ENCODE measurements around the gene GBA2.
A peak's percentile ranks its signal among the peaks of the same experiment; 100 is the strongest.

The GBA2 gene

GRCh38 chr9:35696520-35697215, 52.4 kb downstream of the GBA2 start:
- Histone ChIP-seq H3K4me3 (no peak overlapping the region), H3K4me1 (peaks cover 6% of the 10 kb centered on the region; the same call in 1 of the 2 replicates), H3K9me3 (no peaks in the 10 kb centered on the region), H3K36me3 (replicated peaks) (peaks cover 58% of the 10 kb centered on the region), H3K27me3 (ENCODE audit: low read depth) (no peaks in the 10 kb centered on the region)
- peak; percentile 34 to 75 for DNase-seq (ENCODE audit: low spot score in 2 of 2)
- in situ Hi-C loops (cut with MboI; ENCODE audit: low sequenced_read_pairs): no loop called here

- in situ Hi-C loops (cut with MboI; ENCODE audit: low sequenced_read_pairs): no loop called here
- no peak for DNase-seq (ENCODE audit: low spot score in 2 of 2)
Observed at GRCh38 chr9:35695943-35696401, 53.1 kb downstream of the GBA2 start.

GRCh38 chr9:35691757-35692301, 57.2 kb downstream of the GBA2 start:
- no peak for DNase-seq (ENCODE audit: low spot score in 2 of 2)
- Histone ChIP-seq H3K4me3 (no peak overlapping the region; the same call in 1 of the 2 replicates), H3K4me1 (peaks cover 6% of the 10 kb centered on the region), H3K9me3 (no peaks in the 10 kb centered on the region), H3K36me3 (replicated peaks) (peaks cover 9% of the 10 kb centered on the region), H3K27me3 (ENCODE audit: low read depth) (no peaks in the 10 kb centered on the region)
- in situ Hi-C loops (cut with MboI; ENCODE audit: low sequenced_read_pairs): no loop called here

More at GRCh38 chr9:35695943-35696401, 53.1 kb downstream of the GBA2 start:
- Histone ChIP-seq H3K4me3 (no peak overlapping the region), H3K9me3 (no peaks in the 10 kb centered on the region), H3K36me3 (replicated peaks) (peaks cover 51% of the 10 kb centered on the region), H3K4me1 (peaks cover 6% of the 10 kb centered on the region; the same call in 1 of the 2 replicates), H3K27me3 (ENCODE audit: low read depth) (no peaks in the 10 kb centered on the region)

- Histone ChIP-seq H3K4me1 (peaks cover 6% of the 10 kb centered on the region), H3K36me3 (replicated peaks) (peaks cover 5% of the 10 kb centered on the region), H3K9me3 (no peaks in the 10 kb centered on the region), H3K27me3 (ENCODE audit: low read depth) (no peaks in the 10 kb centered on the region), H3K4me3 (peak overlapping the region; percentile 64)
- in situ Hi-C loops (cut with MboI; ENCODE audit: low sequenced_read_pairs): no loop called here
- no peak for DNase-seq (ENCODE audit: low spot score in 2 of 2)
Observed at GRCh38 chr9:35691334-35691650, 57.7 kb downstream of the GBA2 start.

GRCh38 chr9:35690614-35691333, 58.3 kb downstream of the GBA2 start:
- Histone ChIP-seq H3K4me3 (peak overlapping the region; percentile 64), H3K27me3 (ENCODE audit: low read depth) (no peaks in the 10 kb centered on the region), H3K4me1 (peaks cover 6% of the 10 kb centered on the region), H3K9me3 (no peaks in the 10 kb centered on the region), H3K36me3 (replicated peaks) (peaks cover under 1% of the 10 kb centered on the region; the same call in 1 of the 2 replicates)
- in situ Hi-C loops (cut with MboI; ENCODE audit: low sequenced_read_pairs): no loop called here
- DNase-seq (ENCODE audit: low spot score in 2 of 2): peak; percentile 54 to 80

GRCh38 chr9:35690294-35690613, 58.8 kb downstream of the GBA2 start:
- peaks cover 6% of the 10 kb centered on the region for H3K4me1 ChIP-seq
- no peaks in the 10 kb centered on the region for H3K36me3 ChIP-seq (replicated peaks)
- peak overlapping the region; percentile 64 for H3K4me3 ChIP-seq
- DNase-seq (ENCODE audit: low spot score in 2 of 2): no peak
- H3K9me3 ChIP-seq: no peaks in the 10 kb centered on the region
- H3K27me3 ChIP-seq (ENCODE audit: low read depth): no peaks in the 10 kb centered on the region
- in situ Hi-C loops (cut with MboI; ENCODE audit: low sequenced_read_pairs): no loop called here

- H3K4me1 ChIP-seq: peaks cover under 1% of the 10 kb centered on the region
- DNase-seq (ENCODE audit: low spot score in 2 of 2): no peak
- in situ Hi-C loops (cut with MboI; ENCODE audit: low sequenced_read_pairs): no loop called here
Observed at GRCh38 chr9:35689542-35690293, 59.3 kb downstream of the GBA2 start, which contains the start of gene TPM2. TSS of gene TPM2 (minus strand) at chr9:35689925. CDS start at chr9:35689817, 108 bp downstream.

GRCh38 chr9:35688558-35689541, 60.2 kb downstream of the GBA2 start:
- no peak overlapping the region for H3K4me3 ChIP-seq
- H3K36me3 ChIP-seq (replicated peaks): no peaks in the 10 kb centered on the region; the same call in 1 of the 2 replicates

More at GRCh38 chr9:35689542-35690293, 59.3 kb downstream of the GBA2 start, which contains the start of gene TPM2:
- Histone ChIP-seq H3K9me3 (no peaks in the 10 kb centered on the region), H3K4me3 (peak within 1 kb of the TSS; percentile 64), H3K36me3 (replicated peaks) (no peaks in the 10 kb centered on the region), H3K27me3 (ENCODE audit: low read depth) (no peaks in the 10 kb centered on the region)

GRCh38 chr9:35687972-35688557, 61.0 kb downstream of the GBA2 start:
- no peak overlapping the region for H3K4me3 ChIP-seq
- DNase-seq (ENCODE audit: low spot score in 2 of 2): no peak
- in situ Hi-C loops (cut with MboI; ENCODE audit: low sequenced_read_pairs): no loop called here
- no peaks in the 10 kb centered on the region for H3K9me3 ChIP-seq
- no peaks in the 10 kb centered on the region for H3K27me3 ChIP-seq (ENCODE audit: low read depth)
- H3K4me1 ChIP-seq: no peaks in the 10 kb centered on the region; the same call in 1 of the 2 replicates
- no peaks in the 10 kb centered on the region; the same call in 1 of the 2 replicates for H3K36me3 ChIP-seq (replicated peaks)

More at GRCh38 chr9:35688558-35689541, 60.2 kb downstream of the GBA2 start:
- no peaks in the 10 kb centered on the region for H3K9me3 ChIP-seq
- in situ Hi-C loops (cut with MboI; ENCODE audit: low sequenced_read_pairs): no loop called here
- DNase-seq (ENCODE audit: low spot score in 2 of 2): no peak
- no peaks in the 10 kb centered on the region for H3K27me3 ChIP-seq (ENCODE audit: low read depth)
- H3K4me1 ChIP-seq: no peaks in the 10 kb centered on the region; the same call in 1 of the 2 replicates

- in situ Hi-C loops (cut with MboI; ENCODE audit: low sequenced_read_pairs): no loop called here
- no peaks in the 10 kb centered on the region; the same call in 1 of the 2 replicates for H3K36me3 ChIP-seq (replicated peaks)
- H3K9me3 ChIP-seq: no peaks in the 10 kb centered on the region
- H3K27me3 ChIP-seq (ENCODE audit: low read depth): no peaks in the 10 kb centered on the region
- no peak for DNase-seq (ENCODE audit: low spot score in 2 of 2)
- H3K4me3 ChIP-seq: no peak overlapping the region
- H3K4me1 ChIP-seq: no peaks in the 10 kb centered on the region; the same call in 1 of the 2 replicates
Observed at GRCh38 chr9:35687306-35687705, 61.7 kb downstream of the GBA2 start.
